KG1 (cell line): ENCODE results near the gene DCTN2.

Experiments used
- DNase-seq: peaks from one replicate; lab custom pipeline; 2025; lab: John Stamatoyannopoulos, UW

The DCTN2 gene

GRCh38 chr12:57488402-57489156, 58.4 kb downstream of the DCTN2 start:
- DNase-seq, result no peak

GRCh38 chr12:57487597-57488401, 59.2 kb downstream of the DCTN2 start, which contains the start of gene MARS1:
MARS1 (plus strand) TSS chr12:57488068; CDS start chr12:57488091, 23 bp downstream.
- DNase-seq, result peak; percentile 70

GRCh38 chr12:57487055-57487596, 59.9 kb downstream of the DCTN2 start:
- no peak for DNase-seq

- DNase-seq, result no peak
These were observed 61.3 kb downstream of the DCTN2 start for GRCh38 chr12:57485695-57486094.

GRCh38 chr12:57483466-57483865, 63.5 kb downstream of the DCTN2 start:
- DNase-seq, result no peak

GRCh38 chr12:57481671-57482070, 65.3 kb downstream of the DCTN2 start:
- no peak for DNase-seq
